Gastroesophageal sphincter (tissue), 2 donors: ENCODE results near the gene RPS6KA6.

ENCODE experiments used
- EP300 ChIP-seq: sonication (generic); formaldehyde crosslinking; IDR thresholded peaks from one replicate; pipeline ENCODE4 v1.6.1; 2017; ENCODE audit warnings: antibody characterized with exemption, mild to moderate bottlenecking
- POLR2A ChIP-seq, 2 donors: fragments of 450-650 bp; IDR thresholded peaks; one replicate each; pipeline ENCODE4 v1.6.1; 2017; ENCODE audit warnings: antibody characterized with exemption in 2 of 2, mild to moderate bottlenecking in 2 of 2, moderate library complexity in 1 of 2
- POLR2AphosphoS5 ChIP-seq: sonication (generic); formaldehyde crosslinking; IDR thresholded peaks from one replicate; pipeline ENCODE4 v1.6.1; 2017; ENCODE audit warnings: antibody characterized with exemption

DNA sequence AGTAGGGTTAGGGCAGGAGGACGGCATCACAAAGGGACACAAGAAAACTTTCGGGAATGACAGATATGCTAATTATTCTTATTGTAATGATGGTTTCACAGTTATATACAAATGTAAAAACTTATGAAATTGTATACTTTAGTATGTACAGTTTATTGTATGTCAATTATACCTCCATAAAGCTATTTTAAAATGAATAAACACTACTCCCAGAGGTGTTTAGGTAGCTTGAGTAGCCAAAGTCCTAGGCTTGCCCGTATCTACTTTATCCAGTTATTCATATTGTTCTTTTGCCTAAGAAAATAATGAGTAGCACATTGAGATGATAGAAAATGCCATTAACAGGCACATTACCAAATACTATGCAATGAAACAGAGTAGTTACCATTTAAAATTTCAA is 43.0 kb downstream of the RPS6KA6 start:
- TF ChIP-seq EP300 (no peak), POLR2A (IDR thresholded peaks at IDR 0.05) (no peak), POLR2AphosphoS5 (no peak)
